ENCODE data around the gene HGFAC. TPM values are rescaled to one million over a fixed set of nuclear protein-coding genes. Genes with fewer than 3 reads are reported as not detected.

Gene HGFAC
- polyA plus RNA-seq, 1 donor from 2014 or later = 16.2 TPM

GRCh38 chr4:3422808-3423297, 18.9 kb upstream of the HGFAC start:
- no peak overlapping the region for H3K9ac ChIP-seq (ENCODE audit: low read length)
- no peaks in the 10 kb centered on the region for H3K27me3 ChIP-seq (ENCODE audit: insufficient read depth, low read depth, low read length)
- H3F3A ChIP-seq (ENCODE audit: insufficient read depth, low read length, poor library complexity, severe bottlenecking) = no peaks in the 10 kb centered on the region
- TF ChIP-seq TAF1 (IDR thresholded peaks at IDR 0.05; ENCODE audit: low read depth) = no peak
- TF ChIP-seq REST (IDR thresholded peaks at IDR 0.05; ENCODE audit: borderline replicate concordance) = no peak
- no peak for TF ChIP-seq SMC3 (conservative IDR thresholded peaks at IDR 0.05; ENCODE audit: poor library complexity)
- TF ChIP-seq CTCF (IDR thresholded peaks at IDR 0.05; ENCODE audit: poor library complexity, severe bottlenecking) = no peak
- TF ChIP-seq EP300 (conservative IDR thresholded peaks at IDR 0.05; ENCODE audit: poor library complexity, severe bottlenecking) = no peak
- no peak for TF ChIP-seq POLR2AphosphoS5 (IDR thresholded peaks at IDR 0.05)
- no peak for TF ChIP-seq EZH2 (IDR thresholded peaks at IDR 0.05; ENCODE audit: borderline replicate concordance, insufficient read depth, low read length, poor library complexity, severe bottlenecking)
- H3K27ac ChIP-seq (ENCODE audit: low read length) = no peak overlapping the region
- no peaks in the 10 kb centered on the region for H3K9me3 ChIP-seq (ENCODE audit: low read length)
- no peaks in the 10 kb centered on the region for H3K79me2 ChIP-seq (replicated peaks; ENCODE audit: insufficient read depth, low read length)
- H3K9me2 ChIP-seq (ENCODE audit: insufficient read depth, low read length) = no peaks in the 10 kb centered on the region
- H4K20me1 ChIP-seq (ENCODE audit: insufficient read depth) = no peaks in the 10 kb centered on the region
- H3K36me3 ChIP-seq (ENCODE audit: insufficient read depth, low read length) = peaks cover 4% of the 10 kb centered on the region
- no peak overlapping the region for H3K4me3 ChIP-seq (ENCODE audit: low read length)
- no peak overlapping the region for H2AFZ ChIP-seq (ENCODE audit: low read depth, low read length)
- H3K4me2 ChIP-seq (ENCODE audit: low read length) = no peak overlapping the region

GRCh38 chr4:3423406-3423805, 18.4 kb upstream of the HGFAC start:
- H4K20me1 ChIP-seq (ENCODE audit: insufficient read depth) = no peaks in the 10 kb centered on the region
- no peak overlapping the region for H3K9ac ChIP-seq (ENCODE audit: low read length)
- H2AFZ ChIP-seq (ENCODE audit: low read depth, low read length) = no peak overlapping the region
- H3K27me3 ChIP-seq (ENCODE audit: insufficient read depth, low read depth, low read length) = no peaks in the 10 kb centered on the region
- H3K9me2 ChIP-seq (ENCODE audit: insufficient read depth, low read length) = no peaks in the 10 kb centered on the region
- H3K9me3 ChIP-seq (ENCODE audit: low read length) = no peaks in the 10 kb centered on the region
- no peaks in the 10 kb centered on the region for H3F3A ChIP-seq (ENCODE audit: insufficient read depth, low read length, poor library complexity, severe bottlenecking)
- H3K4me3 ChIP-seq (ENCODE audit: low read length) = no peak overlapping the region
- no peak for TF ChIP-seq REST (IDR thresholded peaks at IDR 0.05; ENCODE audit: borderline replicate concordance)
- TF ChIP-seq CTCF (IDR thresholded peaks at IDR 0.05; ENCODE audit: poor library complexity, severe bottlenecking) = no peak
- no peak overlapping the region for H3K27ac ChIP-seq (ENCODE audit: low read length)
- H3K79me2 ChIP-seq (replicated peaks; ENCODE audit: insufficient read depth, low read length) = no peaks in the 10 kb centered on the region
- no peaks in the 10 kb centered on the region for H3K36me3 ChIP-seq (ENCODE audit: insufficient read depth, low read length)
- no peak overlapping the region for H3K4me2 ChIP-seq (ENCODE audit: low read length)

All from neural cell (in vitro differentiated cells).